GM18873 (cell line): Measurements from ENCODE around the gene PCLO.
"Not testable (repeated sequence)": the region's sequence is repeated elsewhere in the genome, so short reads cannot be mapped to it uniquely, and the experiment has no call there.

Source experiments
- ATAC-seq: cut with Tn5 transposase; IDR thresholded peaks from one replicate; pipeline ENCODE4 v1.9.1; 2021; ENCODE audit warnings: mild to moderate bottlenecking, moderate library complexity, moderate number of reproducible peaks; ENCODE audit not compliant: unreplicated experiment, low FRiP score

PCLO gene

DNA sequence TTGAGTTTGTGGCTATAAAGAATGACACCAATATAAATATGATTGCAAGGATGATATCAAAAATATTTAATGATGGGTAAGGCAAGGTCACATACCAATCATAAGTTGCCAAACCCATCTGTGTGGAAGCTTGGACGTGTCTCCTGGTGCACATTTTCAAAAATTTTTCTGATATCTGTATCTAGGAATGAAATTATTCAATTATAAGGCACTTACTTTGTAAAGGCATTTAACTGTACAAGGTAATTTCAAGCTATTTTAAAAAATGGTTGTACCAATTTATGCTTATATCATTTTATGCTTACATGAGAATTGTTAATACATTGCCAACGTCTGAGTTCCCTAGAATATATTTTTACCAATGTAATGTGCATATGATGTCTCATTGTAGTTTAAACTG, 412.7 kb downstream of the PCLO start:
- no peak for ATAC-seq

DNA sequence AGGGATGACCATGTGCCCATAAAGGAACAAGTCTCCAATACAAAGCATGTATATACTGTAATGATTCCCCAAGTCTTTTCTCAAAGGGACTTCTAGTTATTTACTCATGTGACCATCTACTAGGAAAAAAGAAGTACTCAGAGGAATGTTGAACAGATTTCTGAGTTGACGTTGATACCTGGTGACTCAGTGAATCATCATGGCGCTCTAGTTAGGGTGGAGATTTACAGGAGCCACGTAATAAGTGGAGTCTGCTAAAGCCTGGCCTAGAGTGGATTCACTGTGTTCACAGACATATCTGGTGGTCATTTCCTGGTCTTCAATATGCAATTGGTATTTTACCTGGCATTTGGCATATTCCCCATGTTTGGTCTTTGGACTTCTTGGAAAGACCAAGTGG, 416.9 kb downstream of the PCLO start:
- no peak for ATAC-seq

DNA sequence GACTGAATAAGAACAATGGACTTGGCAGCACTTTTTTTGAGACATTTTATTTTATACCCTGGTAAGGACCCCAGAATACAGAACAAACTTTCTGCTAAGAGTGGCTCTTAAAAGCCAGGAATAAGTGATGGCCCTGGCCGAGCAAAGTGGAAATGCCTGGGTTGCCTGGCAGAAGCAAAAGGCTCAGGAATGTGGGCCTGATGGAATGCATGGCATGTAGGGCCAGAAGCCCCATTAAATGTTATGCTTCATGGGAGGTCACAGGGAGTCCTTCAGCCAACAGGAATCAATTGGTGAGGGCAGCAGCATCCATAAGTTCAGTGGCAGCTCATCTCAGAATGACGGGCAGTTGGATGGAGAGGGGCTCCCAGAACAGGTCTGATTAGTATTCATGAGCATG, 417.6 kb downstream of the PCLO start:
- ATAC-seq, result no peak

- no peak for ATAC-seq
These were observed 420.5 kb downstream of the PCLO start for GRCh38 chr7:82742163-82742562.

DNA sequence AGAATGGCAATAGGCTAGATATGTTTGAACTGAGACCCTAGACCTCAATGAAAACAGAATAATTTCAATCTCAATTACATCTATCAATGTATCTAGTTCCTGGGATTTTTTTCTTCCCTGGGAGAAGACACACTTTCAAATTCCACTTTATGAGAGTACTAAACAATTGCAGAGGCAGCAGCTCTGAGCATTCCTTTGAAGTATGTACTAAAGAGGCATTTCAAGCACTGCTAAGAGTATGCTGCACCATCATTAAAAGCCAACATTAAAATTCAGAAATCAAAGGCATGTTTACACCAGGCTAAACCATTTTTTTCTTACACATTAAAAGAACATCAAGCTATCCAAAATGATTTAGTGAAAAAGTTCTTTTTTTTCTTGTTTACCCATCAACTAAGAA, 421.2 kb downstream of the PCLO start:
- no peak for ATAC-seq

- ATAC-seq, result no peak
These were observed 422.3 kb downstream of the PCLO start for GRCh38 chr7:82740246-82740848.

GRCh38 chr7:82736633-82737032, 426.1 kb downstream of the PCLO start:
- no peak for ATAC-seq

DNA sequence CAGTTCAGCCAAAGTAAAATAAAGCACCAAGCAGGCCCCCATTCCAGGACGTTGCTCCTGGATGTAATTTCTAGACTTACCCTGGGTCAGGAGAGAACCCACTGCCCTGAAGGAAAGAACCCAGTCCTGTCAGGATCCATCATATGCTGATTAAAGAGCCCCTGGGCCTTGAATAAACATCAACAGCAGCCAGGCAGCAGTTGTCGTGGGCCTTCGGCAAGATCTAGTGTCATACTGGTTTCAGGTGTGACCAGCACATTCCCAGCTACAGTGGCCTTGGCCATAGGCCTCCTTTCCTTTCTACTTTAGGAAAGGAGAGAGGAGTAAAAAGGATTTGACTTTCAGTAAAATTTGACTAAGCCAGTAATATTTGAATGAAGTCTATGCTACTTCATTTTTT, 430.0 kb downstream of the PCLO start:
- no peak for ATAC-seq

DNA sequence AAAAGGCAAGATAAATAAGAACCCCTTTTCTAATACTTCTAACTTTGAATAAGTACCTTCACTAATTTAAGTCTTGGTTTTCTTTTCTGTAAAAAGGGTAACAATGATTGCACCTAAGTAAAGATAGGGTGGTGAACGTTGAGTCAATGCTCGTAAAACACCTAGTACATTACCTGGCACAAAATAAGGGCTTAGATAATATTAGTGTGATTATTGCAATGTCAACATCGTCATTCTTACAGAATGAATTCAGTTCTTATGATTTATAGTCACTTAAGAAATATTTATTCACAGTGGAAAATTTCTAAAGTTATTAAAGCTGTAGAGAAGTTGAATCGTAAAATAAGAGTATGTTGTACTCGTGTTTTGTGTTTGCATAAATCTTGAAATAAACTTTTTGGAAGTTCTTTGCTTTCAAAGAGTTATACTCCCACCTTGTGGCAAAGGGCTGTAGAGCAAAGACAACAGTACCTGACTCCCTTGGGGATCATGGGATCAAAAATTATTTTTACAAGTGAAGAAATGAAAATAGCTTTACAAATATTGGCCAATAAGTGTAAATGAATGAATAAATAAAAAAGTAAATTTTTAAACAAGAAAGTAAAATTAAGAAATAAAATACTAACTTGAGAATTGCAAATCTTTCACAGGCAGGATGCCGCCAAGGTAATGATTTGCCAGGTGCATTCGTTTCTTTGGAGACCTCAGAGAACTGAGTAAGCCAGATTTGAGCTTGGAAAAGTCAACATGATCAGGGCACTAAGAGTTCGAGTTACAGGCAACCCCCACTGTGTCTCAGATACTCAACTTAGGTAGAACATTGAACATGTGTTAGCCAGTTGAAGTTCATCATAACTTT, 433.3 kb downstream of the PCLO start:
- ATAC-seq, result no peak

- ATAC-seq, result no peak
These were observed 436.5 kb downstream of the PCLO start for GRCh38 chr7:82726038-82726800.

DNA sequence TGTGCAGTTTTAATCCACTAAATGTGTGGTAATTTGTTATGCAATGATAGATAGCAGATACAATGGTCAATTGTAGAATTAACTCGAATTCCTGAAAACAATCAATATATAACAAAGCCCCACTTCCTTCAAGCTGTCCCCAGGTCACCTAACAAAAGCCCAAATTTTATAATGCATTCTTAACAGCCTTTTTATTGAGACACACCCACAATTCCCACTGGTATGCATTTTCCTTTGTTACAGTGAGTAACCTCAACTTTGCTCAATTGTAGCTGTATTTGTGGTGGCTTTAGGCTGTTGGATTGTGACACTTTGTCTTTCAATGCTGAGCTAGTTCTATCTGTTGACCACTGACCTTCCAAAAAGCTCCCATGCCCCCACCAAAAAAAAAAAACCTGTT, 439.3 kb downstream of the PCLO start:
- ATAC-seq, result no peak

DNA sequence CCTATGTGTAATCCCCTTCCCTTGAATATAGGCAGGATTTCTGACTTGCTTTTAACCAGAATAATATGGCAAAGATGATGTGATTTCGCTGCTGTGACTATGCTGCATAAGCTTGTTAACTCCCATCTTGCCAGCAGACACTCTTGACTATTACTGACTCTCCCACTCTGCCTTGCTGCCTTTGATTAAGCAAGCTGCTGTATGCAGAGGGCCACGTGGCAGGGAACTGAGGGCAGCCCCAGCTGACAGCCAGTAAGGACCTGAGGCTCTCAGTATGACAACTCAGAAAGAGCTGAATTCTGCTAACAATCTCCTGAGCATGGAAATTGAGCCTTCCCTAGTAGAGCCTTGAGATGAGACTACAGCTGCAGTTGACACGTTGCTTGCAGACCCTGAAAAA, 439.7 kb downstream of the PCLO start:
- no peak for ATAC-seq

- ATAC-seq, result no peak
These were observed 447.3 kb downstream of the PCLO start for GRCh38 chr7:82715344-82715743.

GRCh38 chr7:82714883-82715282, 447.8 kb downstream of the PCLO start:
- no peak for ATAC-seq

DNA sequence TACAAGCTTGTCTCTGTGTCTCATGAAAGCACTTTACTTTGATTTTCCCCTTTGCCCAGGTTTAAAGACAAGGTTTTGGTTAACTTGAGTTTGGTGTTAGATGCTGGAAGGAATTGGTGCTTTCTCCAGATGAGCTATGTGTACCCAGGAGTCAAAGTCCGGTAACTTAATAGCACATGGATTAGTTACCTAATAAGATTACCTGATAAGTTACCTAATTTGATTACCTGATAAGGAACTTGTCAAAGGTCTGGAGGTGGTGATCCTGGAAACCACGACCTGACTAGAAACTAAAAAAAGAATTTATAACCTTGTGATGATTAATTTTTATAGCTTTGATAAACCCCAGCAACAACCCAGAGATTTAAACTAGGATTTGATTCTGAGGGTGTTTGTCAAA, 449.2 kb downstream of the PCLO start:
- ATAC-seq, result no peak

GRCh38 chr7:82706344-82706743, 456.3 kb downstream of the PCLO start:
- not testable (repeated sequence) for ATAC-seq

DNA sequence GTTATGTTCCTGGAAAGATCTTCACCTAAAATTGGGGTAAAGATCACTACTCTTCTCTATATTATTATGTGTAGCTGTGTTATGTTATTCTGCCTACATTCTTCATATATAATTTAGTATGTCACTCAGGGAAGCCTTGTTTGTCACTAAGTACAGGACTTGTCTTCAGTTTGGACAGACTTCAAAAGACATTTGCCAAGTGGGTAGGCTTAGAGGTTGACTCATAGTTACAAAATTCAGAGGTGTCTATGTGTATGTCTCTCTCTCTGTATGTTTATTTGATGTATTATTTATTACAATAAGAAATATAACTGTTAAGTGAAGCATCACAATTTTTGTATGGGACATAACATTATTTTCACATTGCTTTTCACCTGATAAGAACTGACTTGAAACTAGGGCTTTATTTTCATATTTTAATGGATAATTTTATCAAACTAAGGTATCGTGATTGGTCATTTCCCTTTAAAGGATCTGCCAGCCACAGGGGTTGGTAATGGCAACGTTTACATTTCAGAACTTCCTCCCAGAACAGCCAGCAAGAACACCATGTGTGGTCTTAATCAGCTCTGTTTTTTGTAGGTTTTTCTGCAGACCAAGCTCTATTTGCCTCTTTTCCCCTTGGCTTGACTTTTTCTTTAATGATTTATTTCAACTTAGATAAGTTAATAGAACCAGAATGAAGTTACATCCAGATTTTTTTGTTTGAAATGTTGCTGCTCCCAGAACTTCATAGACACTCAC, 457.0 kb downstream of the PCLO start:
- no peak for ATAC-seq

- no peak for ATAC-seq
These were observed 458.6 kb downstream of the PCLO start for GRCh38 chr7:82704121-82704520.
